GM11168 (cell line): ENCODE measurements around the gene SPNS3.

ENCODE experiments used
- in situ Hi-C: fragments of 300-500 bp; cut with MboI; formaldehyde crosslinking; loops from one replicate; pipeline ENCODE4 v1.12.0; 2022; ENCODE audit warnings: low sequenced_read_pairs; ENCODE audit not compliant: unreplicated experiment

Gene SPNS3

DNA sequence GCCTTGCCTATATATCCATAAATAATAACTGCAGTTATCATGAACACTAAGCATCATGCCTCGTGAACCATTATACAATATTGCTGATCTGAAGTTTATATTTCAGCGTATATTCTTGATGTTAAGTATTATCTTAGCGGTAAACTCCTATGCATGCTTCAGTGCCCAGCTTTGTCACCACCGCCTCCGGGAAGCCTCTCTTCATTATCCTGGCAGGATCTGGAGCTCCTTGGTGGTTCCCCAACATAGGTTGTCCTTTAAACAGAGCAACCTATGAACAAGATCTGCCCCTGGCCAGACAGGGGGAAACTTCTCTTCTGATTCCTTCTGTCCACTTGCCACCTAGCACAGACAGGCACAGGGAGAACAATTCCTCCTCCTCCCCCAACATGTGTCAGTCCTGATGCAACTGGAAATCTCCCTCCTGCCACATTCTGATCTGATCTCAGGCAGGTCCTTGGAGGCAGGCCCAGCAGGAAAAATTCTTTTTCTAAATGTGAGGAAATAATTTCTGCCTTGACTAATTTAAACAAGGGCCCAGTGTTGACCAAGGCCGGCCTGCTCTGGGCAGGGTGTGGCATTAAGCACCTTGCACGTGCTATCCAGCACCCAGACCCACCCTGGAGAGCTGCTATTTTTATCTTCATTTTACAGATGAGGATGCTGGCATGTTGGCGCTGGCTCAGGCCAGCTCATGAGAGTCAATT is 87.3 kb downstream of the SPNS3 start:
- in situ Hi-C loops = no loop called here

DNA sequence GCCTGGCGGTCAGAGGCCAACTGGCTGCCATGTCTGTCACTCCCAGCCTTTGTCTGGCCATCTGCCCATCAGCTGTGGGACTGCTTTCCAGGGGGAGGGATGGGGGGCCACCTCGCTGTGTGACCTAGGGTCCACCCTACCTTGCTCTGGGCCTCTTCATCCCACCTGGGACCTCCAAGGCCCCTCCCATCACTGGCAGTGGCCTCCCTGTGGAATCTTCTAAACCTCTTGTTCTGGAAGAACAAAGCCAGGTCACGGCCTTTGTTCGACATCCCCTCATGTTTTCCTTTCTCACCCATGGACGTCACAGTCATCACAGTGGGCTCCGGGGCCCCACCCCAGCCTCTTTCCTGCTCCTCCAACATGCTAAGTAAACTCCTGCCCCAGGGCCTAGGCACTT is 88.9 kb downstream of the SPNS3 start:
- in situ Hi-C loops = no loop called here

DNA sequence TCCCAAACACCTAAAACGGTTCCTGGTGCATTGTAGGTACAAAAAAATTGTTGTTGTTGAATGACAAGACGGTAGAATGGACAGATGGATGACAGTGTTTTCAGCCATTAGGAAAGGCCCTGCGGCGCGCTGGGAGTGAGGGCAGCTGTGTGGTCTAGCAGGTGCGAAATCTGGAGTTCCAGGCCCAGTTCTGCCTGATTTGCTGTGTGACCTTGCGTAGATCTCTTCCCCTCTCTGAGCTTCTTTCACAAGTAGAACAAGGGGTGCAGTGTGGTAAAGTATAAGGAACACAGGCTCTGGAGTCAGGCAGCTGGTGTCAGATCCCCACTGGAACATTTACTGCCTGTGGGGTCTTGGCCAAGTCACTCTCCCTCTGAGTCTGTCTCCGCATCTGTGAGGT is 90.2 kb downstream of the SPNS3 start:
- in situ Hi-C loops = no loop called here

DNA sequence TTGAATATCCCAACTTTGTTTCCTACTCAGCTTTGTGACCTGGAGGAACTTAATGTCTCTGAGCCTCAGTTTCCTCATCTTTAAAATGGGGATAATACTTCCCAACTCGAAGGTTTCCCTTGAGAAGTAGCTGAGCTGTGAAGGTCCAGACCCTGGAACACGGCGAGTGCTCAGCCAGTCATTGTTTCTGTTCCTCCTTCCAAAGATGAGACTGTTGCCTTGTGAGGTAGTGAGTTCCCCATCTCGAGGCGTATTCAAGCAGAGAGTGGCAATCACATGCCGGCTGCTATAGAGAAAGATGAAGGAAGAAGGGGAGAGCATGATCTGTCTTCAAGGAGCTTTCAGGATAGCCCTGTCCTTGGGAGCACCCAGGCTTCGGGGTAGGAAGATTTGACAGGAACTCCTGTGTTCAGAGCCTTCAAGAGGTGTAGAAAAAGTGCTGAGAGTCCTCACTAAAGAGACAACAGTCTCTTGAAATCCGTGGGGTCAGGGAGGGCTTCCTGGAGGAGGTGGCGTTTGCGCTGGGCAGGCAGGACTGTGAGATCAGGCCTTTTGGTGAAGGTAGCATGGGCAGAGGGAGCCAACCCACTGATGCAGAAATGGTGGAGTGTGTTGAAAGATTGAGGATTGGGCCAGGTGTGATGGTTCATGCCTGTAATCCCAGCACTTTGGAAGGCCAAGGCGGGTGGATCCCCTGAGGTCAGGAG is 92.1 kb downstream of the SPNS3 start:
- in situ Hi-C loops = no loop called here

DNA sequence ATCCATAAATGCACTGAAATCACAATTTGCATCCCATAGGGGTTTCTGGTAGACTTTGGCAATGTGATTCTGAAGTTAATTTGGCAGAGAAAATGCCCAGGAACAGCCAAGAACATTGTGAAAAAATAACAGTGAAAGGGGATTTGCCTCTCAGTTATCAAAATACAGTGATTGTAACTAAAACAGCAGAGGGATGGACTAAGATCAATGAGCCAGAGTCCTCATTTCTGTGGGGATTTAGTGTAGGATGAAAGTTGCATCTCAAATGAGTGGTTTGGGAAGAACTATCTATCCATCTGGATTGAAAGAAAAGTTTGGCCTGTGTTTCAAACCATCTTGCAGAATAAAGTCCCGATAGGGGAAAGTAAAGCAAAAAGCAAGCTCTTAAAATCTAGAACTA is 93.4 kb downstream of the SPNS3 start:
- in situ Hi-C loops = no loop called here

DNA sequence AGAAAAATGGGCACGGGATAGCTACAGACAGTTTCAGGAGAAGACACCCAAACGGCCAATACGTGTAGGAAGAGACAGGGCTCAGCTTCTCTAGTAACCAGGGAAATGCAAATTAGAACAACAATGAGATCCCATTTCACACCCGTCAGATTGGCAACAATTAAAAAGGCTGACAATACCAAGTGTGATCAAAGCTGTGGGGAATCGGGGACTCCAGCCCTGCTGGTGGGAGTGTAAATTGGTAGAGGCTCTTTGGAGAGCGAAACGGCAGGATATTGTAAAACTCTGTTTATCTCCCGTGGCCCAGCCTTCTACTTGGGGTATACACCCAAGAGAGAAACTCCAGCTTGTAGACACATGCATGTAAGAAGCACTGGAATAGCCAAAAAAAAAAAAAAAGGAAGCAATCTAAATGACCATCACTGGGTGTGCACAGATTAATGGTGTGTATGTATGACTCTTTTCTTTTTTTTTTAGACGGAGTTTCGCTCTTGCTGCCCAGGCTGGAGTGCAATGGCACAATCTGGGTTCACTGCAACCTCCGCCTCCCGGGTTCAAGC is 93.9 kb downstream of the SPNS3 start:
- in situ Hi-C loops = no loop called here

DNA sequence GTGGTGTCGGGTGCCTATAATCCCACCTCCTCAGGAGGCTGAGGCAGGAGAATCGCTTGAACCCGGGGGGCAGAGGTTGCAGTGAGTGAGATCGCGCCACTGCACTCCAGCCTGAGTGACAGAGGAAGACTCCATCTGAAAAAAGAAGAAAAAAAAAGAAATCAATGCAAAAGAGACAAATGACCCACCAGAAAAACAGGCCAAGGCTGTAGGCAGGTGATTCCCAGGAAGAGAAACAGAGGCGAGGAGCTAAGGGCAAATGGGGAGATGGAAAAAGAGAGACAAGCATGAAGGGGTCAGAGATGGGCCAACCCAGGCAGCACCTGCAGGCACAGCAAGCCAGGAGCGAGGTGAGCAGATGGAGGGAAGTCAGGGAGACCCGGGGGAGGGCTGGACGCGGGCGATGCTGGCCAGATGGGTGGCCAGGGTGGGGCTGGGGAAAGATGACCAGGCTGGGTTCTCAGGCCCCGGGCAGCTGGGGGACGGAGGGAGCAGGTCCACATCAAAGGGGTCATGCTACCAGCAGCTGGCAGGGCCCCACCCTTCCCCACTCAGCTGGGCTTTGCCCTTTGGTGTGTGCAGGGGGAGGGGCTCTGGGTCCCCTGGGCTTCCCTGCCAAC is 95.9 kb downstream of the SPNS3 start:
- in situ Hi-C loops = no loop called here

DNA sequence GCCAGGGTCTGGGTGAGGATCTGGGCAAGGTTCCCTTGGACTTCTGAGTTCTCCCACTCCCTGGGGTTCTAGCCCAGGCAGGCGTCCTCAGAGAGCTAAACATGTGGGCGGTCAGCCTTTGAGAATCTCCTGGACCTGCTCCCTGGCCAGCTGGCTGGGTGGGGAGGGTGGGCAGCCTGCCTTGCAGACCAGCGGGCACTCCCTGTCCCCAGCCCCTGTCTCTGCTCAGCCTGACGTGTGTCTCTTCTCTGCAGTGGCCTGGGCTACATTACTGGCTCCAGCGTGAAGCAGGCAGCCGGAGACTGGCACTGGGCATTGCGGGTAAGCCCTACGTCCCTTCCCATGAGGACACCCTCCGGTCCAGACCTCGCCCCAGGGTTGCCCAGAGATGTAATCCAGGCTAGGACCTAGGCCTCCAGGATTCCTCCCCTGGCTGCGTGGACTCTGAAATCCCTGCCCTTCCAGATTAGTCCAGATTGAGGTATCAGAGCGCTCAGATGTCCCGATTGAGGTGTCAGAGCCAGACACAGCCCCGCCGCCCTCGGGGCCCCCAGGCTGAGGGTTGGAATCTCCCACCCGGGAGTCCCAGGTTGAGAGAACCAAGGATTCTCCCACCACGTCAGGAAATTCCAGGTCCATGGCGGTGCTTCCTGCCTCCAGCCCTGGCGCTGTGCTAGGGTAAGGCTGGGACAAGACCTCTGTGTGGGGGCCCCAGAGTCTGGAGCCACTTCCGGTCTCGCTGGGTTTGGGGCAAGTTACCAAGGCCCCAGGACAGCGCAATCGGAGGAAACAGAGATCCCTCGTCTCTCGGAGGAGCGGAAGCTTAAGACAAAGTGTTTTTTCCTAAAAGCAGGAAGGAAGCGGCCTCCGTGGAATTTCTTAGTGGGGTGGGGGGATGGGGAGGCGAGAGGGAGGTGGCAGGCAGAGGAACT is 97.3 kb downstream of the SPNS3 start:
- in situ Hi-C loops = no loop called here

DNA sequence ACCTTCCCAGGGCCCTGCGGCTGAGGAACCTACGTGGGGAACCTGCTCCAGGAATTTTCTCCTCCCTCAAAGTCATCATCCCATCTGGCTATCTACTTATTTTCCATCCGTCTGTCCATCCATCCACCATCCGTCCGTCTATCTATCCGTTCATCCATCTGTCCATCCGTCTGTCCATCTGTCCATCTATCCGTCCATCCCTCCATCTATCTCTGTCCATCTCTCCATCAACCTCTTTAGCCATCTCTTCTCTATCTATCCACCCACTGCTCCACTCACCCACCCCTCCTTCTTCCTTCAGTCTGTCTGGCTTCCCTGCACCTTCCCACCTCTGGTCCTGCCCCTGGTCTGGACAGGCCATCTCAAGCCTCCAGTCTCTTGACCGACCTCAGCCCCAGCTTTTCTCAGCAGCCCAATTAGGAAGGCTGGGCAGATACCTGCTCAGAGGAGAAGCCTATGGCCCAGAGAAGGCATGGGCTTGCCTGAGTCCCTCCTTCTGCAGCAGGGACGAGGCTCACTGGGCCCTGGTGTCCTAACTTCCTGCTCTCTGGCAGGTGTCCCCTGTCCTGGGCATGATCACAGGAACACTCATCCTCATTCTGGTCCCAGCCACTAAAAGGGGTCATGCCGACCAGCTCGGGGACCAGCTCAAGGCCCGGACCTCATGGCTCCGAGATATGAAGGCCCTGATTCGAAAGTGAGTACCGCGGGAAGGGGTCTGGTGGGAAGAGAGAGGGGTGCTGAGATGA is 98.4 kb downstream of the SPNS3 start:
- in situ Hi-C loops = no loop called here

DNA sequence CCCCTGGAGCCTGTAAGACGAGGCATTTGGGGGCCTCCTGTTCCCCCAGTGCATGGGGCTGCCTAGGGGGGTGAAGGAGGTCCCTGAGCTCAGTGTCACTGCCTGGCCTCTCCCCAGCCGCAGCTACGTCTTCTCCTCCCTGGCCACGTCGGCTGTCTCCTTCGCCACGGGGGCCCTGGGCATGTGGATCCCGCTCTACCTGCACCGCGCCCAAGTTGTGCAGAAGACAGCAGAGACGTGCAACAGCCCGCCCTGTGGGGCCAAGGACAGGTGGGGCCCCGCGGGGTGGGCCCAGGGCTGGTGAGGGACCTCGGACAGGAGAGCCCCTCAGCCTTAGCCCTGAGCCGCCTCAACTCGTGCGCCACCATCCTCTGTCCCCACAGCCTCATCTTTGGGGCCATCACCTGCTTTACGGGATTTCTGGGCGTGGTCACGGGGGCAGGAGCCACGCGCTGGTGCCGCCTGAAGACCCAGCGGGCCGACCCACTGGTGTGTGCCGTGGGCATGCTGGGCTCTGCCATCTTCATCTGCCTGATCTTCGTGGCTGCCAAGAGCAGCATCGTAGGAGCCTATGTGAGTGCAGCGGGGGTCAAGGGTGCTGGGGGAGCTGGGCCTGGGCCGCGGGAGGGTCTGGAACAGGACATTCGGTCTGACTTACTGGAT is 99.3 kb downstream of the SPNS3 start:
- in situ Hi-C loops = no loop called here

DNA sequence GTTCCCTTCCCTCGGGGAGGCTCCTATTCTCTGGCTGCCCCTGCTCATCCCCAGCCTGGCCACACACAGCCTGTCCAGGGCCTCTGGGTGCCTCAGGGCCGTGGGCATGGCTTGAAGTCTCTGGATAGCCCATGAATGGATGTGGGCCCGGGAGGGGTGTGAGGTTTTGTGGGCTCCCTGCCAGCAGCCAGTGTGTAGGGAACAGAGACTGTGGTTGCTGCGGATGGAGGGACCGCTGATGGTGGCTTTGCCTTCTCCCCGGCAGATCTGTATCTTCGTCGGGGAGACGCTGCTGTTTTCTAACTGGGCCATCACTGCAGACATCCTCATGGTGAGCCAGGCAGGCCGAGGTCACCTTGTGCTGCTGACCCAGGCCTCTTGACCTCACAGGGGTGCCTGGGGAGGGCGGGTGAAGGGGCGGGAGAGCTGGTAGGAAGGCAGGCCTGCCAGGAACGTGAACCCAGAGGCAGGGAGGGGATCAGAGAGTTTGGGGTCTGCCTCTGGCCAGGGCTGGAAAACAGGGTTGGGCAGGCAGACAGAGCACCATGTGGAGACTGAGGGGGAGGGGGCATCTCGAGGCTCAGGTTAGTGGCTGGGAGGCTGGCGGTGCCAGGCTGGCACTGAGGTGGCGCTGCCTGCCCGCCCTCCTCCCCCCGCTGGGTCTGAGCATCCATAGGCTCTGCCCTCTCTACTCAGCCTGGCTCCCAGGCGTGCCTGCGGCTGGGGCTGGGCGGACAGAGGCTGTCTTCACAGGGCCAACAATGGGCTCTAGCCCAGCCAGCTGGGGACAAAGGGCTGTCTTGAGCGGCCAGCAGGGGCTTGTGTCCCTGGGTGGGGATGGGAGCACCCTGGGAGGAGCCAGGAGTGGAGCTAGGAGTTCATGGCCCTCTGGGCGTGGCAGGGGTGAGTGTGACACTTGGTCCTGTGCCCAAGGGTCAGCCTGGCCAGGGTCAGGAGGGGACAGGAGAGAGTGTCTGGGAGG is 100.1 kb downstream of the SPNS3 start:
- in situ Hi-C loops = no loop called here

DNA sequence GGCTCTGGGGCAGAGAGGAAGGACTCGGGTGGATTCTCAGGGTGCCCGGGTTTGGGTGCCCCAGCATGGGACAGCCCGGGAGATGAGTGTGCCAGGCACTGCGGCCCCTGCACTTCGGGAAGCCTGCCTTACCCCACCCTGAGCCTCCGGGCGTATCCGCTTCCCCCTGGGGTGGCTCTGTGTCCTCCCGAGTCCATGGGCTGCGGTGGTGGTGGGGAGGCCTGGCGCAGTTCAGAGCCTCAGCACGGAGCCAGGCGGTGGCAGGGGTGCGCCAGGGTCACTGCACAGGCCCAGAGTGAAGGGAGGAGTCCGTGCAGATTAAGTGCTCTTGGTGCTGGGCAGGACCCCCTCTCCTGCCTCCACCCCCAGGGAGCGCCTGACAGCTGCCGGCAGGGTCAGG is 100.8 kb downstream of the SPNS3 start:
- in situ Hi-C loops = no loop called here

DNA sequence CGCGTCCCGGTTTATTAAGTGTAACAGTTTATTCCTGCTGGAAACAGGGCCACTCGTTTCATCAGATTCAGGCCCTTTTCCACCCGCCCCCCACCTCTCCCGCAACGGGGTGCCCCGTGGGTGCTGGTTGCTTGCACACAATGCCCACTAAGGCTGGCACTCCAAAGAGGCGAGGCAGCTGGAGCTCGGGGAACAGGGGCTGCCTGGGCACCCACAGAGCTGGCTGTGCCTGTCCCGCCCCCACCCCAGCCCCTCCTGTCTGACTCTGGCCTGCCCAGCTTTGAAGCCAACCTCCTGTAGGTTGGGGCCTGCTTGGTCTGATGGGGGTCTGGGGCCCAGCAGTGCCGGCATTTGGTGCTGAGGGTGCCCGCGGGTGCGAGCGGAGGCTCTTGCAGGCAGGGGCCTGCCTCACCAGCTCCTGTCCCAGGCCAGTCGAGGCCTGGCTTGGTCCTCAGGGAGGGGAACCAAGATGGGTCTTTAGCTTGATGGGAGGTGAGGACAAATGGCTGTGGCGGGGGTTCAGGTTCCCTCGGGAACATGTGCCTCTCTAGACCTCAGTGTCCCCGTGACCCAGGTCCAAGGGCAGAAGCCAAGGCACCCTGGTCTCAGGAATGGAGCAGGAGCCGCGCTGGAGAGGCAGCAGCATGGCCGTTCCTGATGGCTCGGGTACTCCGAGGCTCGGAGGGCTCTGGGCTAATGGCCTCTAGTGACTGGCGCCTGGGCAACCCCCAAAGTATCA is 101.4 kb downstream of the SPNS3 start:
- in situ Hi-C loops = no loop called here

DNA sequence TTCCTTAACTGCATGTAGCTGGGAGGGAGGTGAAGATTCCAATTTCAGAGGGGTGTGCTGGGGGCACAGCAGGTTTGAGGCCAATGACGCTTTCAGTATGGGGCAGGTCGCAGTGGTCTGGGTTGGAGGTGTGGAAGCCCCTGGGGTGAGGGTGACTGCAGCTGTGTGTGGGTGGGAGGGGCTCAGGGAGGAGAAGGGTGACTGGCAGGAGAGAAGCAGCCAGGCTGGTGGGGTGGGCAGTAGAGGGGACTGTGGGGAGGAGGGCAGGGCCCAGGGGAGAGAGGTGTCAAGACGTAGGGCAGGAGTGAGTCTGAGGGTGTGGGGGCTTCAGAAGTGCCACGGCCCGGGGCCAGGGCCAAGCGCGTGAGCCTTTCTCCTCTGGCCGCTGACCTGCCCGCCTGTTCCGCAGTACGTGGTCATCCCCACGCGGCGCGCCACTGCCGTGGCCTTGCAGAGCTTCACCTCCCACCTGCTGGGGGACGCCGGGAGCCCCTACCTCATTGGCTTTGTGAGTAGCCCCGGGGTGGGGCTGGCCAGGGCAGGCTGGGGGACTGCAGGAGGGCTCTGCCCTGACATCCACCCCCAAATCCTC is 102.0 kb downstream of the SPNS3 start:
- in situ Hi-C loops = no loop called here

DNA sequence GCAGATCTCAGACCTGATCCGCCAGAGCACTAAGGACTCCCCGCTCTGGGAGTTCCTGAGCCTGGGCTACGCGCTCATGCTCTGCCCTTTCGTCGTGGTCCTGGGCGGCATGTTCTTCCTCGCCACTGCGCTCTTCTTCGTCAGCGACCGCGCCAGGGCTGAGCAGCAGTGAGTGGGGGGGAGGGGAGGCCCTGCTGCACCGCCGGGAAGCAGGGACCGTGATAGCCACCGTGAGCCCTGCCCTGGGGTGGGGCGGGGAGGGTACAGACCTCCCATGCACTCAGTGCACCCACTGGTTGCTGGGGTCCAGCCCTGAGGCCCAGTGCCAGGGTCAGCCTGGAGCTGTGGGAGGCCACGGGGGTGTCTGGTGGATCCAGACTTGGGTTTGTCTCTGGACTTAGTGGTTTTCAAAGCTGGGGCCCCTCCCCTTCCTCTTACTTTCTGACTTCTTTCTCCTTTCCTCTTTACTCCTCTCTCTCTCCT is 102.6 kb downstream of the SPNS3 start:
- in situ Hi-C loops = no loop called here

DNA sequence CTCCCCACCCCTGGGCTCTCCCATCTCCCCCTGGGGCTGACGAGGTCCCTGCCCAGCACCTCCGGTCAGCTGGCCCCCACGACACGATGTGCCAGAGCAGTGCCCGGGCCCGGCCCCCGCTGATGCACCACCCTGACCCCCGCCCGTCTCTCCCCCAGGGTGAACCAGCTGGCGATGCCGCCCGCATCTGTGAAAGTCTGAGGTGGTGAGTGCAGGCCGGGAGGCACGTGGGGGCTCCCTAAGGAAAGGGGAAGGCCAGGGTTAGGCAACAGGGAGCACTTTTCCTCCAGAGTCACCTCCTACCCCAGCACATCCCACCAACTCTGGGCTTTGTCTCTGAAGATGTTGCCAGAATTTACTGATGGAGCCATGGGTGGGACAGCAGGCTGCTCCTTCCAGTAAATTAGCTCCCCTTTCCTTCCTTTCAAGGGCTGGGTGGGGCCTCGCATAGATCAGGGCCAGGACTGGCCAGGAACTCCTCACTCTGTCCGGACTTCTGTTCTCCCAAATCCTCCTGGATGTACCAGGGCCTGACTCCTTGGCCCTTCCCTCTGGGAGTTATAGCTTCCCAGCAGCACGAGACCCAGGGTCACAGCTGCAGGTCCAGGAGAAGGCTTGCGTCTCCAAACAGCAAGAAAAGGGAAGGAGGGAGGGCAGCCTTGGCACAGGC is 103.1 kb downstream of the SPNS3 start:
- in situ Hi-C loops = no loop called here
